Motor neuron (in vitro differentiated cells): Measurements from ENCODE around the gene ST3GAL2. TPM values are rescaled to one million over a fixed set of nuclear protein-coding genes. Genes with fewer than 3 reads are reported as not detected.

ENCODE experiments used
- total RNA-seq, 8 experiments: library from RNA; unstranded; fragments of 300-600 nt; gene quantifications; 2 replicates each; pipeline versions ENCODE4 v1.2.3 to v1.2.4, GENCODE V29; 2022

Gene ST3GAL2
- total RNA-seq, 8 experiments from 2014 or later = 14.2 to 35.6 (median 22.0) TPM

Other genes starting within 250 kb of the ST3GAL2 start
- gene EXOSC6, start 187.2 kb downstream of the ST3GAL2 start, total RNA-seq = 10 to 100 TPM; 20.6 to 35.2 (median 21.3) TPM
- gene AARS1, start 149.6 kb downstream of the ST3GAL2 start, total RNA-seq = 100 to 1,000 TPM in 7 of 8 experiments, 10 to 100 TPM in 1; 78.9 to 198 (median 137) TPM
- gene DDX19B, start 139.9 kb downstream of the ST3GAL2 start, total RNA-seq = 10 to 100 TPM; 18.8 to 37.4 (median 29.5) TPM
- 10 to 100 TPM; 29.0 to 54.7 (median 41.0) TPM for gene DDX19A, start 92.2 kb downstream of the ST3GAL2 start, total RNA-seq
- 10 to 100 TPM in 2 of 8 experiments, 1 to 10 TPM in 6; 4.4 to 18.2 (median 7.6) TPM for gene FCSK, start 15.5 kb upstream of the ST3GAL2 start, total RNA-seq
- 10 to 100 TPM; 43.4 to 84.9 (median 53.6) TPM for gene COG4, start 84.5 kb upstream of the ST3GAL2 start, total RNA-seq
- 100 to 1,000 TPM in 3 of 8 experiments, 10 to 100 TPM in 5; 74.7 to 258 (median 96.0) TPM for gene SF3B3, start 84.7 kb upstream of the ST3GAL2 start, total RNA-seq
- gene IL34, start 207.5 kb upstream of the ST3GAL2 start, total RNA-seq = 1 to 10 TPM in 4 of 8 experiments, under 1 TPM in 4; 0.25 to 2.5 (median 1.00) TPM
- gene MTSS2, start 247.0 kb upstream of the ST3GAL2 start, total RNA-seq = 100 to 1,000 TPM in 1 of 8 experiments, 10 to 100 TPM in 7; 11.7 to 109 (median 25.6) TPM